GM21528 (cell line): ENCODE results near the gene THRB.
"Not testable (repeated sequence)": the region's sequence is repeated elsewhere in the genome, so short reads cannot be mapped to it uniquely, and the experiment has no call there.

Experiments
- ATAC-seq: cut with Tn5 transposase; IDR thresholded peaks from one replicate; pipeline ENCODE4 v1.9.1; 2021; ENCODE audit warnings: mild to moderate bottlenecking, moderate library complexity; ENCODE audit not compliant: unreplicated experiment, low FRiP score

The THRB gene

GRCh38 chr3:24413662-24414061, 81.0 kb downstream of the THRB start:
- ATAC-seq, result not testable (repeated sequence)

- ATAC-seq, result no peak
Observed at GRCh38 chr3:24410860-24411259, 83.8 kb downstream of the THRB start.

GRCh38 chr3:24407980-24408680, 86.5 kb downstream of the THRB start:
- no peak for ATAC-seq

- ATAC-seq, result no peak
Observed at GRCh38 chr3:24406900-24407299, 87.8 kb downstream of the THRB start.

- ATAC-seq, result no peak
Observed at GRCh38 chr3:24405057-24405456, 89.6 kb downstream of the THRB start.

- ATAC-seq, result no peak
Observed at GRCh38 chr3:24401811-24402185, 92.9 kb downstream of the THRB start.

GRCh38 chr3:24401090-24401810, 93.4 kb downstream of the THRB start:
- no peak for ATAC-seq

- no peak for ATAC-seq
Observed at GRCh38 chr3:24400450-24400849, 94.2 kb downstream of the THRB start.

- ATAC-seq, result no peak
Observed at GRCh38 chr3:24400015-24400414, 94.6 kb downstream of the THRB start.

- no peak for ATAC-seq
Observed at GRCh38 chr3:24399614-24400013, 95.0 kb downstream of the THRB start.

GRCh38 chr3:24398712-24399111, 95.9 kb downstream of the THRB start:
- not testable (repeated sequence) for ATAC-seq

- no peak for ATAC-seq
Observed at GRCh38 chr3:24396338-24396737, 98.3 kb downstream of the THRB start.

GRCh38 chr3:24394754-24395153, 99.9 kb downstream of the THRB start:
- no peak for ATAC-seq

GRCh38 chr3:24393316-24393715, 101.3 kb downstream of the THRB start:
- ATAC-seq, result no peak

- no peak for ATAC-seq
Observed at GRCh38 chr3:24390169-24391130, 104.2 kb downstream of the THRB start.

- ATAC-seq, result no peak
Observed at GRCh38 chr3:24389108-24390090, 105.3 kb downstream of the THRB start.

GRCh38 chr3:24388611-24389010, 106.0 kb downstream of the THRB start:
- ATAC-seq, result no peak

GRCh38 chr3:24388159-24388558, 106.5 kb downstream of the THRB start:
- ATAC-seq, result no peak

- ATAC-seq, result no peak
Observed at GRCh38 chr3:24387493-24387892, 107.2 kb downstream of the THRB start.

- no peak for ATAC-seq
Observed at GRCh38 chr3:24387000-24387399, 107.7 kb downstream of the THRB start.
